HepG2 (cell line): ENCODE data around the gene PARP15. TPM values are rescaled to one million over a fixed set of nuclear protein-coding genes. Genes with fewer than 3 reads are reported as not detected.

Experiments used
- BCL6 ChIP-seq: IDR thresholded peaks from 2 replicates; pipeline ENCODE4 v1.6.1; 2016; ENCODE audit warnings: missing genetic modification reagents, missing compliant biosample characterization
- BRCA1 ChIP-seq: sonication (generic); formaldehyde crosslinking; IDR thresholded peaks from 2 replicates; pipeline ENCODE4 v1.4.0; 2020; ENCODE audit warnings: missing genetic modification reagents
- KAT2B ChIP-seq: fragments of 150-350 bp; IDR thresholded peaks from 2 replicates; pipeline ENCODE4 v1.6.1; 2014; ENCODE audit warnings: low read depth, low read length, borderline replicate concordance
- KAT8 ChIP-seq: IDR thresholded peaks from 2 replicates; pipeline ENCODE4 v1.6.1; 2016; ENCODE audit warnings: missing genetic modification reagents, missing compliant biosample characterization
- KLF12 ChIP-seq: sonication (generic); formaldehyde crosslinking; IDR thresholded peaks from 2 replicates; pipeline ENCODE4 v1.4.0; 2020; ENCODE audit warnings: missing genetic modification reagents, borderline replicate concordance
- MEIS2 ChIP-seq: sonication (generic); formaldehyde crosslinking; IDR thresholded peaks from 2 replicates; pipeline ENCODE4 v1.9.0; 2021; ENCODE audit warnings: mild to moderate bottlenecking, missing genetic modification reagents
- NCOA2 ChIP-seq: sonication (generic); formaldehyde crosslinking; IDR thresholded peaks from 2 replicates; pipeline ENCODE4 v1.8.0; 2022; ENCODE audit warnings: inconsistent platforms
- PAWR ChIP-seq: sonication (generic); formaldehyde crosslinking; IDR thresholded peaks from 2 replicates; pipeline ENCODE4 v1.4.0; 2020; ENCODE audit warnings: missing genetic modification reagents, mild to moderate bottlenecking, borderline replicate concordance
- PAXIP1 ChIP-seq: sonication (generic); formaldehyde crosslinking; conservative IDR thresholded peaks from 2 replicates; pipeline ENCODE4 v1.4.0; 2020; ENCODE audit warnings: mild to moderate bottlenecking, missing genetic modification reagents, moderate library complexity
- RCOR2 ChIP-seq: IDR thresholded peaks from 2 replicates; pipeline ENCODE4 v1.6.1; 2016; ENCODE audit warnings: missing biosample characterization, missing genetic modification reagents
- RELA ChIP-seq: sonication (generic); formaldehyde crosslinking; IDR thresholded peaks from 2 replicates; pipeline ENCODE4 v1.4.0; 2020; ENCODE audit warnings: missing genetic modification reagents
- THYN1 ChIP-seq: sonication (generic); formaldehyde crosslinking; IDR thresholded peaks from 2 replicates; pipeline ENCODE4 v1.8.1; 2023; ENCODE audit warnings: low read depth, mild to moderate bottlenecking, moderate library complexity, missing genetic modification reagents, borderline replicate concordance
- TOPORS ChIP-seq: sonication (generic); formaldehyde crosslinking; IDR thresholded peaks from 2 replicates; pipeline ENCODE4 v1.8.0; 2023; ENCODE audit warnings: mild to moderate bottlenecking, missing genetic modification reagents
- ZBTB3 ChIP-seq: sonication (generic); formaldehyde crosslinking; IDR thresholded peaks from 2 replicates; pipeline ENCODE4 v1.4.0; 2020; ENCODE audit warnings: low read depth, mild to moderate bottlenecking, moderate library complexity, missing genetic modification reagents, borderline replicate concordance
- ZNF10 ChIP-seq: sonication (generic); formaldehyde crosslinking; IDR thresholded peaks from 2 replicates; pipeline ENCODE4 v1.4.0; 2020; ENCODE audit warnings: mild to moderate bottlenecking, low read depth, missing genetic modification reagents, borderline replicate concordance
- ZNF180 ChIP-seq: sonication (generic); formaldehyde crosslinking; IDR thresholded peaks from 2 replicates; pipeline ENCODE4 v1.4.0; 2020; ENCODE audit warnings: low read depth, missing genetic modification reagents, borderline replicate concordance
- ZNF207 ChIP-seq: fragments of 450-650 bp; IDR thresholded peaks from 2 replicates; pipeline ENCODE4 v1.6.1; 2016; ENCODE audit warnings: antibody characterized with exemption, borderline replicate concordance
- ZNF224 ChIP-seq: sonication (generic); formaldehyde crosslinking; IDR thresholded peaks from 2 replicates; pipeline ENCODE4 v1.5.0; 2020; ENCODE audit warnings: mild to moderate bottlenecking, missing genetic modification reagents
- ZNF281 ChIP-seq: sonication (generic); formaldehyde crosslinking; IDR thresholded peaks from 2 replicates; pipeline ENCODE4 v1.4.0; 2020; ENCODE audit warnings: missing genetic modification reagents, borderline replicate concordance
- ZNF354B ChIP-seq: sonication (generic); formaldehyde crosslinking; IDR thresholded peaks from 2 replicates; pipeline ENCODE4 v1.8.0; 2022; ENCODE audit warnings: mild to moderate bottlenecking, missing genetic modification reagents
- ZNF567 ChIP-seq: sonication (generic); formaldehyde crosslinking; IDR thresholded peaks from 2 replicates; pipeline ENCODE4 v1.8.1; 2023; ENCODE audit warnings: mild to moderate bottlenecking, missing genetic modification reagents, borderline replicate concordance
- ZNF704 ChIP-seq: sonication (generic); formaldehyde crosslinking; IDR thresholded peaks from 2 replicates; pipeline ENCODE4 v1.8.1; 2023; ENCODE audit warnings: mild to moderate bottlenecking, inconsistent platforms, moderate library complexity, missing genetic modification reagents, borderline replicate concordance
- ZNF724P ChIP-seq: sonication (generic); formaldehyde crosslinking; IDR thresholded peaks from 2 replicates; pipeline ENCODE4 v1.8.0; 2022; ENCODE audit warnings: missing genetic modification reagents, borderline replicate concordance
- polyA plus RNA-seq, 8 experiments: library from polyadenylated mRNA; depleted of rRNA in 3 of 8; stranded (reverse) in 7 of 8; unstranded in 1 of 8; fragments of >200 nt; fragmentation: Illumina TruSeq in 4 of 8; extraction: Trizol in 4 of 8; gene quantifications; 2 replicates each; pipeline versions ENCODE4 v1.2.1 to v1.2.3, GENCODE V29; 2011 to 2016; ENCODE audit warnings: low read depth in 4 of 8, missing spikeins in 1 of 8, mixed read lengths in 1 of 8; ENCODE audit not compliant: insufficient read depth in 1 of 8
- total RNA-seq, 5 experiments: library from RNA; depleted of rRNA; stranded (reverse); fragments of >200 nt; fragmentation: Illumina TruSeq; extraction: Trizol; gene quantifications; 2 replicates each; pipeline ENCODE4 v1.2.3, GENCODE V29; 2016; ENCODE audit warnings: low read depth in 1 of 5

PARP15 gene
- total and polyA plus RNA-seq, 2 of the 13 experiments (the other 11 are each of a cell fraction or from before 2014, with no cell fraction given) = 0.02 TPM; not detected in 1

GRCh38 chr3:122572940-122573412 lies 4.5 kb upstream of the PARP15 start (continued):
- TF ChIP-seq ZNF724P (CRISPR knock-in tag) (no peak), ZNF281 (CRISPR knock-in tag) (no peak), KAT8 (CRISPR knock-in tag) (peak; percentile 50; the same call in 1 of the 2 replicates), NCOA2 (peak; percentile 49; the same call in 1 of the 2 replicates), PAWR (CRISPR knock-in tag) (no peak), KLF12 (no peak), ZNF10 (CRISPR knock-in tag) (no peak), BCL6 (CRISPR knock-in tag) (peak; percentile 83), ZNF224 (CRISPR knock-in tag) (no peak), ZNF207 (no peak), RELA (CRISPR knock-in tag) (no peak), RCOR2 (CRISPR knock-in tag) (peak; percentile 54; the same call in 1 of the 2 replicates), TOPORS (CRISPR knock-in tag) (no peak), ZNF180 (CRISPR knock-in tag) (no peak), KAT2B (no peak), PAXIP1 (CRISPR knock-in tag) (peak; percentile 66), ZNF704 (CRISPR knock-in tag) (no peak), ZNF354B (CRISPR knock-in tag) (no peak), MEIS2 (CRISPR knock-in tag) (0 out of 2 replicates have a peak, but pooled peaks have one; percentile 43), BRCA1 (CRISPR knock-in tag) (no peak), THYN1 (CRISPR knock-in tag) (no peak), ZNF567 (no peak), ZBTB3 (CRISPR knock-in tag) (no peak)
